PC-3 (cell line): ENCODE results near the gene PFKM. TPM values are rescaled to one million over a fixed set of nuclear protein-coding genes. Genes with fewer than 3 reads are reported as not detected.

ENCODE experiments used
- ATAC-seq: fragments of 200-7000 bp; cut with Tn5 transposase; 2 replicates; pipeline ENCODE4 v1.9.1; 2020; ENCODE audit warnings: mild to moderate bottlenecking, moderate library complexity
- BruUV-seq: library from RNA; stranded (reverse); fragments of 400-500 nt; replicated peaks from 2 replicates; lab custom pipeline; 2021; lab: Mats Ljungman, UMichigan
- CTCF ChIA-PET: fragments of 300-600 bp; sonication (Branson Sonifier 250); formaldehyde crosslinking; loops from one replicate; lab custom pipeline; 2022; ENCODE audit warnings: antibody characterized with exemption; lab: Charles Lee
- POLR2A ChIA-PET: fragments of 300-600 bp; sonication (Branson Sonifier 250); formaldehyde crosslinking; loops from one replicate; lab custom pipeline; 2022; ENCODE audit warnings: antibody characterized with exemption; ENCODE audit not compliant: unreplicated experiment; lab: Charles Lee
- DNase-seq: peaks from one replicate; pipeline ENCODE4 v3.0.0-alpha.2; 2015
- H2AFZ ChIP-seq: fragments of 300-600 bp; sonication (generic); 2 replicates; pipeline ENCODE4 v1.6.0; 2016; ENCODE audit warnings: antibody characterized with exemption, low read length
- H3F3A ChIP-seq: fragments of 300-600 bp; sonication (generic); one replicate; pipeline ENCODE4 v1.6.0; 2017; ENCODE audit warnings: antibody characterized with exemption, low read length, control low read depth, mild to moderate bottlenecking; ENCODE audit not compliant: unreplicated experiment
- H3K27ac ChIP-seq: fragments of 300-600 bp; sonication (generic); 2 replicates; pipeline ENCODE4 v1.5.1; 2016; ENCODE audit warnings: mild to moderate bottlenecking, low read length
- H3K27me3 ChIP-seq: fragments of 300-600 bp; sonication (generic); 2 replicates; pipeline ENCODE4 v1.6.1; 2016; ENCODE audit warnings: low read length, mixed read lengths
- H3K36me3 ChIP-seq: fragments of 300-600 bp; sonication (generic); 2 replicates; pipeline ENCODE4 v1.6.1; 2016; ENCODE audit warnings: low read depth, mixed run types, low read length, mixed read lengths
- H3K4me1 ChIP-seq: fragments of 300-600 bp; sonication (generic); 2 replicates; pipeline ENCODE4 v1.5.1; 2016; ENCODE audit warnings: low read length; ENCODE audit not compliant: insufficient read depth
- H3K4me2 ChIP-seq: fragments of 300-600 bp; sonication (generic); 2 replicates; pipeline ENCODE4 v1.6.0; 2016; ENCODE audit warnings: low read length
- H3K4me3 ChIP-seq: fragments of 300-600 bp; sonication (generic); 2 replicates; pipeline ENCODE4 v1.5.1; 2016; ENCODE audit warnings: mild to moderate bottlenecking, low read length, mixed read lengths
- H3K79me2 ChIP-seq: fragments of 300-600 bp; sonication (generic); 2 replicates; pipeline ENCODE4 v1.6.1; 2017; ENCODE audit warnings: low read length, mixed read lengths
- H3K9ac ChIP-seq: fragments of 300-600 bp; sonication (generic); 2 replicates; pipeline ENCODE4 v1.6.0; 2016; ENCODE audit warnings: mild to moderate bottlenecking, low read length
- H3K9me2 ChIP-seq: fragments of 300-600 bp; sonication (generic); replicated peaks from 2 replicates; pipeline ENCODE4 v1.6.1; 2016; ENCODE audit warnings: mixed run types, low read length, mixed read lengths
- H3K9me3 ChIP-seq: fragments of 300-600 bp; sonication (generic); 2 replicates; pipeline ENCODE4 v1.6.1; 2016; ENCODE audit warnings: low read length, mixed read lengths
- H4K20me1 ChIP-seq: fragments of 300-600 bp; sonication (generic); 2 replicates; pipeline ENCODE4 v1.6.1; 2016; ENCODE audit warnings: low read length, mixed read lengths
- EZH2 ChIP-seq: fragments of 300-600 bp; sonication (generic); IDR thresholded peaks from one replicate; pipeline ENCODE4 v1.6.1; 2017; ENCODE audit warnings: antibody characterized with exemption, mild to moderate bottlenecking, low read length; ENCODE audit not compliant: unreplicated experiment
- EZH2phosphoT487 ChIP-seq: fragments of 300-600 bp; sonication (generic); IDR thresholded peaks from 2 replicates; pipeline ENCODE4 v1.6.1; 2018; ENCODE audit warnings: mild to moderate bottlenecking, antibody characterized with exemption, low read length, borderline replicate concordance
- intact Hi-C: fragments of 100-400 bp; cut with micrococcal nuclease; formaldehyde crosslinking; loops from 2 replicates; pipeline ENCODE4 v1.9.0; 2023
- total RNA-seq: library from RNA; depleted of rRNA; stranded (reverse); fragments of >200 nt; gene quantifications from 2 replicates; pipeline ENCODE4 v1.2.3, GENCODE V29; 2014
- TF ChIP-seq, protein P1 (sequence below): fragments of 300-600 bp; sonication (generic); conservative IDR thresholded peaks from 2 replicates; pipeline ENCODE4 v1.5.1; 2017; ENCODE audit warnings: antibody characterized with exemption, low read depth, mild to moderate bottlenecking, low read length

PFKM gene
- total RNA-seq, 1 experiment from 2014 or later = 62.2 TPM

GRCh38 chr12:48165089-48165981, 46.2 kb downstream of the PFKM start:
- Histone ChIP-seq H3K9me2 (no peaks in the 10 kb centered on the region), H3K27me3 (no peaks in the 10 kb centered on the region), H3K36me3 (no peaks in the 10 kb centered on the region), H3K9me3 (no peaks in the 10 kb centered on the region), H3K79me2 (no peaks in the 10 kb centered on the region), H3K27ac (no peak overlapping the region), H4K20me1 (no peaks in the 10 kb centered on the region), H3K4me2 (no peak overlapping the region), H3F3A (no peaks in the 10 kb centered on the region), H3K9ac (no peak overlapping the region), H3K4me3 (no peak overlapping the region), H2AFZ (no peak overlapping the region), H3K4me1 (no peaks in the 10 kb centered on the region)
- ChIA-PET CTCF (no interaction called here), POLR2A (no interaction called here)
- no peak for TF ChIP-seq EZH2
- TF ChIP-seq, protein P1, sequence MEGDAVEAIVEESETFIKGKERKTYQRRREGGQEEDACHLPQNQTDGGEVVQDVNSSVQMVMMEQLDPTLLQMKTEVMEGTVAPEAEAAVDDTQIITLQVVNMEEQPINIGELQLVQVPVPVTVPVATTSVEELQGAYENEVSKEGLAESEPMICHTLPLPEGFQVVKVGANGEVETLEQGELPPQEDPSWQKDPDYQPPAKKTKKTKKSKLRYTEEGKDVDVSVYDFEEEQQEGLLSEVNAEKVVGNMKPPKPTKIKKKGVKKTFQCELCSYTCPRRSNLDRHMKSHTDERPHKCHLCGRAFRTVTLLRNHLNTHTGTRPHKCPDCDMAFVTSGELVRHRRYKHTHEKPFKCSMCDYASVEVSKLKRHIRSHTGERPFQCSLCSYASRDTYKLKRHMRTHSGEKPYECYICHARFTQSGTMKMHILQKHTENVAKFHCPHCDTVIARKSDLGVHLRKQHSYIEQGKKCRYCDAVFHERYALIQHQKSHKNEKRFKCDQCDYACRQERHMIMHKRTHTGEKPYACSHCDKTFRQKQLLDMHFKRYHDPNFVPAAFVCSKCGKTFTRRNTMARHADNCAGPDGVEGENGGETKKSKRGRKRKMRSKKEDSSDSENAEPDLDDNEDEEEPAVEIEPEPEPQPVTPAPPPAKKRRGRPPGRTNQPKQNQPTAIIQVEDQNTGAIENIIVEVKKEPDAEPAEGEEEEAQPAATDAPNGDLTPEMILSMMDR = peak; percentile 93
- no peak for TF ChIP-seq EZH2phosphoT487
- intact Hi-C loops = loop anchor here (1.0 to 2.0 kb wide), 2 partner anchors 81 to 201 kb away; no protein-coding TSS in a partner anchor
- DNase-seq = peak; percentile 69
- BruUV-seq = no TSS peak
- ATAC-seq = peak; percentile 51

DNA sequence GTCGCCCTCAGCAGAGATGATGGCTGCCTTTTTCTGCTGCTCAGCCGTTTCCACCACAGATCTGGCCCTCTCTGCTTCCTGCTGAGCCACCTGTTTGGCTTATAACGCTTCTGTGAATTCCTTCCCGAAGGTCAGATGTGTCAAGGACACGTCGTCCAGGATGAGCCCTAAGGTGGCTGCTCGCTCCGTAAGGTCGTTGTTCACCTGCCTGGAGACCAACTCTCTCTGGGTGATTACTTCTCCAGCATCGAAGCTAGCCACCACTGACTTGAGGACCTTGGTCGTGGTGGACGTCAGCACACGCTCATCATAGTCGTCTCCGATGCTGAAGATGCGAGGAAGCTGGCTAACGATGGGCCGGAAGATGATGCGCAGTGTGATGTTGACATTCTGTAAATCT, 49.8 kb downstream of the PFKM start:
- no peak overlapping the region for H3K4me3 ChIP-seq
- no peak overlapping the region for H3K27ac ChIP-seq
- ATAC-seq = no peak
- intact Hi-C loops = no loop called here
- H3K9ac ChIP-seq = no peak overlapping the region
- H3K4me2 ChIP-seq = no peak overlapping the region
- no peaks in the 10 kb centered on the region for H3F3A ChIP-seq
- ChIA-PET CTCF (no interaction called here), POLR2A (no interaction called here)
- H3K4me1 ChIP-seq = no peaks in the 10 kb centered on the region
- H4K20me1 ChIP-seq = no peaks in the 10 kb centered on the region
- H3K27me3 ChIP-seq = peaks cover 4% of the 10 kb centered on the region; the same call in 1 of the 2 replicates
- no TSS peak for BruUV-seq
- no peaks in the 10 kb centered on the region for H3K36me3 ChIP-seq
- no peak for TF ChIP-seq EZH2phosphoT487
- TF ChIP-seq EZH2 = no peak
- TF ChIP-seq, protein P1 = no peak
- H3K79me2 ChIP-seq = no peaks in the 10 kb centered on the region
- no peak overlapping the region for H2AFZ ChIP-seq
- DNase-seq = no peak
- no peaks in the 10 kb centered on the region for H3K9me2 ChIP-seq
- H3K9me3 ChIP-seq = no peaks in the 10 kb centered on the region
